GM12801 (cell line): ENCODE results near the gene HSP90B1.

ENCODE experiments used
- CTCF ChIP-seq: IDR thresholded peaks from one replicate; pipeline ENCODE4 v1.5.1; 2011; ENCODE audit warnings: control low read depth; ENCODE audit not compliant: insufficient read length; ENCODE audit errors: extremely low read depth

Gene HSP90B1

GRCh38 chr12:103952497-103952896 lies 22.3 kb downstream of the HSP90B1 start:
- no peak for TF ChIP-seq CTCF

GRCh38 chr12:103955811-103956508 lies 25.8 kb downstream of the HSP90B1 start:
- no peak for TF ChIP-seq CTCF

GRCh38 chr12:103956509-103957027 lies 26.4 kb downstream of the HSP90B1 start:
- TF ChIP-seq CTCF: no peak

DNA sequence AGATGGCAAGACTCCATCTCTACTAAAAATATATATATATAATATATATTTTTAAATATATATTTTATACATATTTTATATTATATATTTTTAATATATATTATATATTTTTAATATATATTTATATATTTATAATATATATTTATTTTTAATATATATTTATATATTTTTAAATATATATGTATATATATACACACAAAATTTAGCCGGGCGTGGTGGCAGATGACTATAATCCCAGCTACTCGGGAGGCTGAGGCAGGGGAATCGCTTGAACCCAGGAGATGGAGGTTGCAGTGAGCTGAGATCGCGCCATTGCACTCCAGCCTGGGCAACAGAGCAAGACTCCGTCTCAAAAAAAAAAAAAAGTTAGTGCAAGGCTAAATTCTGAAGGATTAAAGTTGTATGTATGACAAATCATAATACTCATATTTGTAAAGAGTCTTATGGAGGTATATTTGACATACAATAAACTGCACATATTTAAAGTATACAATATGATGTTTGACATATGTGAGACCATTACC lies 27.7 kb downstream of the HSP90B1 start:
- no peak for TF ChIP-seq CTCF

GRCh38 chr12:103958621-103959020 lies 28.4 kb downstream of the HSP90B1 start:
- no peak for TF ChIP-seq CTCF

- no peak for TF ChIP-seq CTCF
Measured at GRCh38 chr12:103960616-103961227, 30.5 kb downstream of the HSP90B1 start.

GRCh38 chr12:103962493-103962892 lies 32.3 kb downstream of the HSP90B1 start:
- no peak for TF ChIP-seq CTCF
